ENCODE results near the gene PCYT1B.

Gene PCYT1B

GRCh38 chrX:24553011-24553410 is 94.1 kb downstream of the PCYT1B start:
- H3K4me1 ChIP-seq = no peaks in the 10 kb centered on the region
- no peaks in the 10 kb centered on the region for H3K27me3 ChIP-seq (ENCODE audit: control insufficient read depth, insufficient read depth, low read length)
- H3K27ac ChIP-seq = no peak overlapping the region

GRCh38 chrX:24550166-24550565 is 97.0 kb downstream of the PCYT1B start:
- Histone ChIP-seq H2AFZ (no peak overlapping the region), H3K36me3 (ENCODE audit: control insufficient read depth, insufficient read depth, low read length) (no peaks in the 10 kb centered on the region), H3K4me1 (no peaks in the 10 kb centered on the region), H3K27ac (no peak overlapping the region), H3K9ac (no peak overlapping the region), H3K79me2 (no peaks in the 10 kb centered on the region), H3K9me3 (ENCODE audit: control insufficient read depth, low read length) (no peaks in the 10 kb centered on the region), H3K4me2 (ENCODE audit: low read length) (no peak overlapping the region), H3K4me3 (ENCODE audit: low read depth, low read length) (no peak overlapping the region), H3K27me3 (ENCODE audit: control insufficient read depth, insufficient read depth, low read length) (no peaks in the 10 kb centered on the region)
- TF ChIP-seq CTCF (IDR thresholded peaks at IDR 0.05) = no peak

More at GRCh38 chrX:24553011-24553410, 94.1 kb downstream of the PCYT1B start:
- H3K4me2 ChIP-seq (ENCODE audit: low read length) = no peak overlapping the region
- H2AFZ ChIP-seq = no peak overlapping the region
- H3K9ac ChIP-seq = no peak overlapping the region
- no peaks in the 10 kb centered on the region for H3K79me2 ChIP-seq
- H3K36me3 ChIP-seq (ENCODE audit: control insufficient read depth, insufficient read depth, low read length) = no peaks in the 10 kb centered on the region
- H3K4me3 ChIP-seq (ENCODE audit: low read depth, low read length) = no peak overlapping the region
- no peaks in the 10 kb centered on the region for H3K9me3 ChIP-seq (ENCODE audit: control insufficient read depth, low read length)
- TF ChIP-seq CTCF (IDR thresholded peaks at IDR 0.05) = no peak

- Histone ChIP-seq H3K9me3 (ENCODE audit: control insufficient read depth, low read length) (no peaks in the 10 kb centered on the region), H3K4me3 (ENCODE audit: low read depth, low read length) (no peak overlapping the region), H3K79me2 (no peaks in the 10 kb centered on the region), H3K36me3 (ENCODE audit: control insufficient read depth, insufficient read depth, low read length) (no peaks in the 10 kb centered on the region), H3K4me2 (ENCODE audit: low read length) (no peak overlapping the region), H3K4me1 (no peaks in the 10 kb centered on the region), H3K9ac (no peak overlapping the region), H2AFZ (no peak overlapping the region), H3K27me3 (ENCODE audit: control insufficient read depth, insufficient read depth, low read length) (no peaks in the 10 kb centered on the region), H3K27ac (no peak overlapping the region)
- no peak for TF ChIP-seq CTCF (IDR thresholded peaks at IDR 0.05)
Observed at GRCh38 chrX:24547961-24548360, 99.2 kb downstream of the PCYT1B start.

GRCh38 chrX:24542756-24543155 is 104.4 kb downstream of the PCYT1B start:
- H3K4me2 ChIP-seq (ENCODE audit: low read length) = no peak overlapping the region
- no peak for TF ChIP-seq CTCF (IDR thresholded peaks at IDR 0.05)
- no peaks in the 10 kb centered on the region for H3K27me3 ChIP-seq (ENCODE audit: control insufficient read depth, insufficient read depth, low read length)
- no peak overlapping the region for H2AFZ ChIP-seq
- H3K4me1 ChIP-seq = no peaks in the 10 kb centered on the region
- no peak overlapping the region for H3K4me3 ChIP-seq (ENCODE audit: low read depth, low read length)
- no peaks in the 10 kb centered on the region for H3K79me2 ChIP-seq
- no peak overlapping the region for H3K9ac ChIP-seq
- no peaks in the 10 kb centered on the region for H3K36me3 ChIP-seq (ENCODE audit: control insufficient read depth, insufficient read depth, low read length)
- H3K9me3 ChIP-seq (ENCODE audit: control insufficient read depth, low read length) = no peaks in the 10 kb centered on the region
- no peak overlapping the region for H3K27ac ChIP-seq

GRCh38 chrX:24536551-24536950 is 110.6 kb downstream of the PCYT1B start:
- Histone ChIP-seq H3K4me3 (ENCODE audit: low read depth, low read length) (no peak overlapping the region), H3K9ac (no peak overlapping the region)
- TF ChIP-seq CTCF (IDR thresholded peaks at IDR 0.05) = no peak

More at GRCh38 chrX:24536551-24536950, 110.6 kb downstream of the PCYT1B start:
- Histone ChIP-seq H2AFZ (no peak overlapping the region), H3K4me2 (ENCODE audit: low read length) (no peak overlapping the region), H3K79me2 (no peaks in the 10 kb centered on the region), H3K9me3 (ENCODE audit: control insufficient read depth, low read length) (no peaks in the 10 kb centered on the region), H3K27ac (no peak overlapping the region), H3K27me3 (ENCODE audit: control insufficient read depth, insufficient read depth, low read length) (no peaks in the 10 kb centered on the region), H3K4me1 (no peaks in the 10 kb centered on the region), H3K36me3 (ENCODE audit: control insufficient read depth, insufficient read depth, low read length) (no peaks in the 10 kb centered on the region)
